Coronary artery (tissue), 2 donors: ENCODE results near the gene OPN3.
A peak's percentile ranks its signal among the peaks of the same experiment; 100 is the strongest.

Source experiments
- DNase-seq: peaks from one replicate; pipeline ENCODE4 v3.0.0-alpha.2; 2017; ENCODE audit warnings: low spot score
- H3K27ac ChIP-seq, 2 donors: fragments of 200-600 bp; sonication (generic); one replicate each; pipeline ENCODE4 v1.5.1; 2016 to 2019
- H3K4me3 ChIP-seq: fragments of 200-600 bp; sonication (generic); 2 replicates; pipeline ENCODE4 v1.5.1; 2016; ENCODE audit warnings: mild to moderate bottlenecking, moderate library complexity
- CTCF ChIP-seq: fragments of 200-600 bp; sonication (generic); IDR thresholded peaks from one replicate; pipeline ENCODE4 v1.5.1; 2019; ENCODE audit warnings: antibody characterized with exemption

The OPN3 gene

GRCh38 chr1:241603731-241604245 is 36.4 kb downstream of the OPN3 start:
- TF ChIP-seq CTCF = no peak
- Histone ChIP-seq H3K4me3 (no peak overlapping the region), H3K27ac (peak overlapping the region in 1 of 2 donors; percentile 9)
- no peak for DNase-seq

GRCh38 chr1:241600496-241600901 is 39.7 kb downstream of the OPN3 start:
- H3K4me3 ChIP-seq = no peak overlapping the region
- no peak for DNase-seq
- no peak overlapping the region for H3K27ac ChIP-seq
- TF ChIP-seq CTCF = no peak

GRCh38 chr1:241598249-241598648 is 41.9 kb downstream of the OPN3 start:
- Histone ChIP-seq H3K4me3 (no peak overlapping the region), H3K27ac (no peak overlapping the region)
- TF ChIP-seq CTCF = no peak
- DNase-seq = no peak

- Histone ChIP-seq H3K4me3 (no peak overlapping the region), H3K27ac (no peak overlapping the region)
- no peak for DNase-seq
- no peak for TF ChIP-seq CTCF
These were observed 43.5 kb downstream of the OPN3 start for GRCh38 chr1:241596633-241597032.

- no peak overlapping the region for H3K4me3 ChIP-seq
- DNase-seq = no peak
- TF ChIP-seq CTCF = no peak
- H3K27ac ChIP-seq = no peak overlapping the region
These were observed 47.0 kb downstream of the OPN3 start for GRCh38 chr1:241593186-241593585.

GRCh38 chr1:241592273-241592958 is 47.8 kb downstream of the OPN3 start:
- no peak overlapping the region for H3K27ac ChIP-seq
- DNase-seq = no peak
- H3K4me3 ChIP-seq = no peak overlapping the region
- TF ChIP-seq CTCF = no peak

GRCh38 chr1:241591736-241592135 is 48.4 kb downstream of the OPN3 start:
- H3K4me3 ChIP-seq = no peak overlapping the region
- no peak overlapping the region for H3K27ac ChIP-seq
- no peak for TF ChIP-seq CTCF
- no peak for DNase-seq
